Progenitor cell of endocrine pancreas (in vitro differentiated cells): ENCODE data around the gene CUX1. TPM values are rescaled to one million over a fixed set of nuclear protein-coding genes. Genes with fewer than 3 reads are reported as not detected.

Experiments
- DNase-seq: peaks from one replicate; pipeline ENCODE4 v3.0.0; 2021; ENCODE audit warnings: low spot score; ENCODE audit not compliant: unreplicated experiment
- H3K27ac Mint-ChIP-seq: 2 replicates; pipeline ENCODE4 v1.8.0; 2021; ENCODE audit warnings: mild to moderate bottlenecking, moderate library complexity, mixed read lengths
- H3K27me3 Mint-ChIP-seq: 2 replicates; pipeline ENCODE4 v1.8.0; 2021; ENCODE audit warnings: mixed read lengths
- H3K36me3 Mint-ChIP-seq: 2 replicates; pipeline ENCODE4 v1.8.0; 2022; ENCODE audit warnings: mixed read lengths; ENCODE audit not compliant: insufficient read depth
- H3K4me1 Mint-ChIP-seq: 2 replicates; pipeline ENCODE4 v1.8.0; 2021; ENCODE audit warnings: low read depth, mixed read lengths
- H3K4me3 Mint-ChIP-seq: 2 replicates; pipeline ENCODE4 v1.8.0; 2021; ENCODE audit warnings: low read depth, mild to moderate bottlenecking, moderate library complexity, mixed read lengths
- H3K9me3 Mint-ChIP-seq: 2 replicates; pipeline ENCODE4 v1.8.0; 2021; ENCODE audit warnings: low read depth, mixed read lengths
- total RNA-seq: library from RNA; stranded (reverse); gene quantifications from 2 replicates; pipeline ENCODE4 v1.2.1, GENCODE V29; 2021
- TF ChIP-seq, protein P1 (sequence below): fragments of 200-600 bp; sonication (generic); IDR thresholded peaks from one replicate; pipeline ENCODE4 v1.5.0; 2021; ENCODE audit warnings: antibody characterized with exemption, mild to moderate bottlenecking; ENCODE audit not compliant: unreplicated experiment

The CUX1 gene
- total RNA-seq, 1 donor from 2014 or later: 103 TPM

DNA sequence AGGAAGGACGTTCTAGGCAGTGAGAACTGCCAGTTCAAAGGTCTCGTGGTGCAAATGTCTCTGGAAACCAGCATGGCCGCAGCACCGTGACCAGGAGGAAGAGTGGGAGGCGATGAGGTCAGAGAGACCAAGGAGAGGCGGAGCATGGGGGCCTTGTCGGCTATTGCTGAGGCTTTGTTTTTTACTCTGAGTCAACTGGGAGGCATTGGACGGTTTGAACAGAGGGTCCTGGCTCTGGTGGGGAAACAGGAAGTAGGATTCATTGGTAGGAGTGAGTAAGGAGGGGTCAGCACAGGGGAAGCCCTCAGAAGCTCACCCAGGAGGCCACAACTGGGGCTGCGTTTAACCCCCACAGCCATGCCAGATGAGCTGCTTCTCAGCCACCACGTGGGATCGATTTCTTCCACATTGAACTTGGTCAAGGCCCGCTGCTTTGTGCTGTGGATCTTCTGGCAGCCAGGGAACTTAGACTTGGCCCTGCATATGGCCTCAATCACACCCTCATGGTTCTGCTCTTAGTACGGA lies 447.0 kb downstream of the CUX1 start:
- Mint-ChIP-seq H3K4me1 (no peaks in the 10 kb centered on the region), H3K4me3 (no peak overlapping the region), H3K9me3 (no peaks in the 10 kb centered on the region), H3K36me3 (peaks cover 1% of the 10 kb centered on the region), H3K27me3 (peaks cover 6% of the 10 kb centered on the region), H3K27ac (no peak overlapping the region)
- DNase-seq: no peak
- TF ChIP-seq, protein P1, sequence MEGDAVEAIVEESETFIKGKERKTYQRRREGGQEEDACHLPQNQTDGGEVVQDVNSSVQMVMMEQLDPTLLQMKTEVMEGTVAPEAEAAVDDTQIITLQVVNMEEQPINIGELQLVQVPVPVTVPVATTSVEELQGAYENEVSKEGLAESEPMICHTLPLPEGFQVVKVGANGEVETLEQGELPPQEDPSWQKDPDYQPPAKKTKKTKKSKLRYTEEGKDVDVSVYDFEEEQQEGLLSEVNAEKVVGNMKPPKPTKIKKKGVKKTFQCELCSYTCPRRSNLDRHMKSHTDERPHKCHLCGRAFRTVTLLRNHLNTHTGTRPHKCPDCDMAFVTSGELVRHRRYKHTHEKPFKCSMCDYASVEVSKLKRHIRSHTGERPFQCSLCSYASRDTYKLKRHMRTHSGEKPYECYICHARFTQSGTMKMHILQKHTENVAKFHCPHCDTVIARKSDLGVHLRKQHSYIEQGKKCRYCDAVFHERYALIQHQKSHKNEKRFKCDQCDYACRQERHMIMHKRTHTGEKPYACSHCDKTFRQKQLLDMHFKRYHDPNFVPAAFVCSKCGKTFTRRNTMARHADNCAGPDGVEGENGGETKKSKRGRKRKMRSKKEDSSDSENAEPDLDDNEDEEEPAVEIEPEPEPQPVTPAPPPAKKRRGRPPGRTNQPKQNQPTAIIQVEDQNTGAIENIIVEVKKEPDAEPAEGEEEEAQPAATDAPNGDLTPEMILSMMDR: no peak

DNA sequence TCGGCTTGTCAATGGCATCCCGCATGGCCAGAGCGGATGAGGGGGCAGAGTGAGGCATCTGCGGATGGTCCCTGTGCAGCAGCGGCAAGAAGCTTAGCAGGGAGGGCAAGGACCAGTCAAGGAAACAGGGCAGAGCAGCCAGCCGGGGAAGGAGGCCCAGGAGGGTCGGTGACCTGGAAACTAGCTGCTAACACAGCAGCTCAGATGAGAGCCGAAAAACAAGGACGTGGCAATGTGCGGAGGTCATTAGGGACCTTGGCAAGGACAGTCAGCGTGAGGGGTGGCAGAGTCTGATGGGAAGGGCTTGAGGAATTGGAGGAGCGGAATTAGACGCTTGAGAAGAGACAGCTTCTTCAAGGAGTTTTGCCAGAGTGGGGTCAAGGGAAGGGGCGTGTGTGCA lies 449.1 kb downstream of the CUX1 start:
- Mint-ChIP-seq H3K4me1 (no peaks in the 10 kb centered on the region), H3K36me3 (peaks cover 1% of the 10 kb centered on the region), H3K9me3 (no peaks in the 10 kb centered on the region), H3K27me3 (peaks cover 6% of the 10 kb centered on the region), H3K27ac (no peak overlapping the region), H3K4me3 (no peak overlapping the region)
- no peak for DNase-seq
- TF ChIP-seq, protein P1: no peak

GRCh38 chr7:102268635-102269034 lies 451.2 kb downstream of the CUX1 start:
- Mint-ChIP-seq H3K4me3 (no peak overlapping the region), H3K36me3 (no peaks in the 10 kb centered on the region), H3K9me3 (no peaks in the 10 kb centered on the region), H3K27me3 (peaks cover 6% of the 10 kb centered on the region), H3K27ac (peak overlapping the region; percentile 16), H3K4me1 (no peaks in the 10 kb centered on the region)
- DNase-seq: no peak
- TF ChIP-seq, protein P1: no peak

- Mint-ChIP-seq H3K4me1 (no peaks in the 10 kb centered on the region), H3K27me3 (peaks cover 6% of the 10 kb centered on the region), H3K27ac (peak overlapping the region; percentile 84), H3K9me3 (no peaks in the 10 kb centered on the region), H3K4me3 (no peak overlapping the region), H3K36me3 (no peaks in the 10 kb centered on the region)
- TF ChIP-seq, protein P1: no peak
- no peak for DNase-seq
Measured at GRCh38 chr7:102270178-102270887, 452.9 kb downstream of the CUX1 start.

DNA sequence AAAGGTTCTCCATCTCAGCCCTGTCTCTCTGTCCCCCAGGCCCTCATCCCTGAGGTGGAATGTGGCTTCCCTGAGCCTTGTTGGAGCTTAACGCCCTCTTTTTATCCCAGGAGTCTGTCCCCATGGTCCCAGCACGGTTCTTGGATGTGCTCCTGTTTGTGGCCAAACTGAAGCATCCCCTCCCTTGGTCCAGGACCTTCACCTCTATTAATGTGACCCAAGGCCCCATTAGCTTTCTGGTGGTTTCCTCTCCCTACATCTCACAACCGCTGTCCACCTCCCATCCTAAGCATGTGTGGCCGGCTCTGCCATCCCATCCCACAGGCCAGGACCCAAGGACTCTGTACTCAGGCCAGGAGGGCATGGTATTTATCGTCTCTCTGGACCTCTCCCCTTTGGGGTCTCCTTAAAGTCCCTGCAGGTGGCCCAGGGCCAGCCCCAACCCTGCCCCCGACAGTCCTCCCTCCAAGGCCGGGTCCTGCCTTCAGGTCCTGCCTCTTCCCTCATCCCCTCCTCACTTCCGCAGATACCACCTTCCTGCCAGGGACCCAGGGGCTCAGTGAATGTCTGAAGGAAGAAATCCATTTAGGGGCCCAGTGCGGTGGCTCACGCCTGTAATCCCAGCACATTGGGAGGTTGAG lies 453.9 kb downstream of the CUX1 start:
- H3K4me3 Mint-ChIP-seq: no peak overlapping the region
- H3K27ac Mint-ChIP-seq: no peak overlapping the region
- H3K27me3 Mint-ChIP-seq: peaks cover 6% of the 10 kb centered on the region
- DNase-seq: no peak
- no peaks in the 10 kb centered on the region for H3K36me3 Mint-ChIP-seq
- TF ChIP-seq, protein P1: no peak
- no peaks in the 10 kb centered on the region for H3K9me3 Mint-ChIP-seq
- no peaks in the 10 kb centered on the region for H3K4me1 Mint-ChIP-seq
